CD4-positive, alpha-beta T cell (primary cell): ENCODE results near the gene TRIM44. TPM values are rescaled to one million over a fixed set of nuclear protein-coding genes. Genes with fewer than 3 reads are reported as not detected.

Source experiments
- ATAC-seq: fragments of 200-7000 bp; cut with Tn5 transposase; one replicate; pipeline ENCODE4 v1.10.0; 2022; ENCODE audit warnings: mild to moderate bottlenecking; ENCODE audit not compliant: poor library complexity
- CTCF ChIA-PET: fragments of 350-600 bp; sonication (Branson Sonifier 250); formaldehyde crosslinking; loops from one replicate; lab custom pipeline; 2021; ENCODE audit warnings: antibody characterized with exemption, inconsistent platforms; lab: Charles Lee
- POLR2A ChIA-PET: fragments of 350-600 bp; sonication (Branson Sonifier 250); formaldehyde crosslinking; loops from one replicate; lab custom pipeline; 2021; ENCODE audit warnings: antibody characterized with exemption, inconsistent platforms; lab: Charles Lee
- DNase-seq, 14 experiments: peaks; one replicate each; pipeline ENCODE4 v3.0.0-alpha.2; 2013 to 2020; ENCODE audit warnings: mixed read lengths in 2 of 14
- H3K27ac ChIP-seq, 2 donors: one replicate each; pipeline versions ENCODE4 v1.5.1 to v1.7.0; 2013; ENCODE audit warnings: low read length in 2 of 2, low read depth in 1 of 2, mild to moderate bottlenecking in 1 of 2
- H3K27me3 ChIP-seq, 2 experiments: 1 replicate in 1 of 2; 2 replicates in 1 of 2; pipeline versions ENCODE4 v1.6.1 to v1.7.0; 2013; ENCODE audit warnings: low read length in 2 of 2, control low read depth in 1 of 2, mild to moderate bottlenecking in 1 of 2, moderate library complexity in 1 of 2; ENCODE audit not compliant: insufficient read depth in 2 of 2, control insufficient read depth in 1 of 2
- H3K36me3 ChIP-seq: one replicate; pipeline ENCODE4 v1.6.1; 2013; ENCODE audit warnings: low read length, control low read depth; ENCODE audit not compliant: insufficient read depth
- H3K4me1 ChIP-seq: one replicate; pipeline ENCODE4 v1.6.1; 2013; ENCODE audit warnings: low read length, control low read depth; ENCODE audit not compliant: insufficient read depth
- H3K4me3 ChIP-seq: one replicate; pipeline ENCODE4 v1.5.1; 2013; ENCODE audit warnings: mild to moderate bottlenecking, low read length, moderate library complexity
- H3K9me3 ChIP-seq, 2 experiments: 1 replicate in 1 of 2; 2 replicates in 1 of 2; pipeline versions ENCODE4 v1.6.1 to v1.7.0; 2013; ENCODE audit warnings: low read length in 2 of 2, mild to moderate bottlenecking in 2 of 2, control low read depth in 1 of 2, moderate library complexity in 1 of 2; ENCODE audit not compliant: control insufficient read depth in 1 of 2, insufficient read depth in 1 of 2
- H3K27ac Mint-ChIP-seq: one replicate; pipeline ENCODE4 v1.8.0; 2020; ENCODE audit warnings: mixed read lengths
- H3K27me3 Mint-ChIP-seq: one replicate; pipeline ENCODE4 v1.8.0; 2021; ENCODE audit warnings: mixed read lengths
- H3K36me3 Mint-ChIP-seq: one replicate; pipeline ENCODE4 v1.8.0; 2021; ENCODE audit warnings: low read depth, mixed read lengths
- H3K4me1 Mint-ChIP-seq: one replicate; pipeline ENCODE4 v1.8.0; 2021; ENCODE audit warnings: low read depth, mixed read lengths
- H3K4me3 Mint-ChIP-seq: one replicate; pipeline ENCODE4 v1.8.0; 2020; ENCODE audit warnings: mild to moderate bottlenecking, mixed read lengths
- H3K9me3 Mint-ChIP-seq: one replicate; pipeline ENCODE4 v1.8.0; 2020; ENCODE audit warnings: mixed read lengths
- CTCF ChIP-seq: fragments of 200-600 bp; IDR thresholded peaks from one replicate; pipeline ENCODE4 v1.8.0; 2022; ENCODE audit warnings: antibody characterized with exemption, mild to moderate bottlenecking
- intact Hi-C, 2 experiments: fragments of 100-400 bp; cut with DNase I in 1 of 2; cut with micrococcal nuclease in 1 of 2; formaldehyde crosslinking; loops; one replicate each; pipeline versions ENCODE4 v1.15.1 to v1.9.0; 2023 to 2025; cut with DNase I, micrococcal nuclease
- total RNA-seq, 174 experiments: library from RNA in 2 of 174; stranded (reverse) in 2 of 174; gene quantifications; one replicate each; pipeline ENCODE4 v1.2.3 and lab custom pipeline; 2021 to 2026

The TRIM44 gene
- total RNA-seq, 2 experiments from 2014 or later, result 32.1 to 36.7 TPM

GRCh38 chr11:35814720-35815305 is 152.2 kb downstream of the TRIM44 start:
- H3K4me1 Mint-ChIP-seq, result no peaks in the 10 kb centered on the region
- no peaks in the 10 kb centered on the region for H3K27me3 Mint-ChIP-seq
- ATAC-seq (no peak), DNase-seq (no peak)
- H3K27ac Mint-ChIP-seq, result no peak overlapping the region
- intact Hi-C loops, result no loop called here
- Histone ChIP-seq H3K27me3 (no peaks in the 10 kb centered on the region), H3K4me1 (no peaks in the 10 kb centered on the region), H3K4me3 (no peak overlapping the region), H3K27ac (no peak overlapping the region), H3K9me3 (no peaks in the 10 kb centered on the region), H3K36me3 (peaks cover 4% of the 10 kb centered on the region)
- H3K9me3 Mint-ChIP-seq, result peaks cover 4% of the 10 kb centered on the region
- H3K4me3 Mint-ChIP-seq, result no peak overlapping the region
- H3K36me3 Mint-ChIP-seq, result peaks cover 21% of the 10 kb centered on the region
- CTCF ChIA-PET, result no interaction called here
- POLR2A ChIA-PET, result no interaction called here
- TF ChIP-seq CTCF, result no peak

- Mint-ChIP-seq H3K9me3 (peaks cover 4% of the 10 kb centered on the region), H3K4me1 (no peaks in the 10 kb centered on the region), H3K4me3 (no peak overlapping the region), H3K27me3 (no peaks in the 10 kb centered on the region), H3K36me3 (peaks cover 15% of the 10 kb centered on the region), H3K27ac (no peak overlapping the region)
- no peaks in the 10 kb centered on the region for H3K4me1 ChIP-seq
- no peak for TF ChIP-seq CTCF
- H3K36me3 ChIP-seq, result peaks cover 2% of the 10 kb centered on the region
- ChIA-PET POLR2A (no interaction called here), CTCF (no interaction called here)
- H3K27me3 ChIP-seq, result no peaks in the 10 kb centered on the region
- intact Hi-C loops, result no loop called here
- no peaks in the 10 kb centered on the region for H3K9me3 ChIP-seq
- DNase-seq (no peak), ATAC-seq (no peak)
- H3K4me3 ChIP-seq, result no peak overlapping the region
- no peak overlapping the region for H3K27ac ChIP-seq
These were observed 153.2 kb downstream of the TRIM44 start for GRCh38 chr11:35815556-35816315.

- DNase-seq (no peak), ATAC-seq (no peak)
- intact Hi-C loops, result loop anchor here in 1 of 2 experiments (5.0 kb wide), 2 partner anchors 447 to 657 kb away; no protein-coding TSS in a partner anchor
- Histone ChIP-seq H3K36me3 (no peaks in the 10 kb centered on the region), H3K9me3 (no peaks in the 10 kb centered on the region), H3K27me3 (no peaks in the 10 kb centered on the region), H3K27ac (no peak overlapping the region), H3K4me3 (no peak overlapping the region), H3K4me1 (peaks cover 10% of the 10 kb centered on the region)
- CTCF ChIA-PET, result no interaction called here
- no peak for TF ChIP-seq CTCF
- Mint-ChIP-seq H3K4me3 (no peak overlapping the region), H3K9me3 (no peaks in the 10 kb centered on the region), H3K27me3 (no peaks in the 10 kb centered on the region), H3K4me1 (peaks cover 19% of the 10 kb centered on the region), H3K36me3 (peaks cover 6% of the 10 kb centered on the region), H3K27ac (no peak overlapping the region)
- POLR2A ChIA-PET, result no interaction called here
These were observed 158.0 kb downstream of the TRIM44 start for GRCh38 chr11:35820614-35821013.
